Right forelimb (tissue), 1 donor: Measurements from ENCODE around the gene SERPINH1.
A peak's percentile ranks its signal among the peaks of the same experiment; 100 is the strongest.
"Not testable (repeated sequence)": the region's sequence is repeated elsewhere in the genome, so short reads cannot be mapped to it uniquely, and the experiment has no call there.

Experiments used
- DNase-seq: peaks from one replicate; pipeline ENCODE4 v3.0.0-alpha.2; 2018

The SERPINH1 gene

GRCh38 chr11:75578977-75579376 is 16.9 kb downstream of the SERPINH1 start:
- no peak for DNase-seq

GRCh38 chr11:75579841-75580240 is 17.8 kb downstream of the SERPINH1 start:
- DNase-seq, result no peak

GRCh38 chr11:75582506-75582894 is 20.4 kb downstream of the SERPINH1 start:
- DNase-seq, result no peak

- DNase-seq, result peak; percentile 94
These were observed 21.1 kb downstream of the SERPINH1 start for GRCh38 chr11:75582895-75583717.

GRCh38 chr11:75583718-75584658 is 21.9 kb downstream of the SERPINH1 start:
- peak; percentile 90 for DNase-seq

GRCh38 chr11:75584659-75585292 is 22.7 kb downstream of the SERPINH1 start:
- DNase-seq, result not testable (repeated sequence)

GRCh38 chr11:75585293-75585670 is 23.2 kb downstream of the SERPINH1 start:
- DNase-seq, result no peak

- DNase-seq, result no peak
These were observed 24.3 kb downstream of the SERPINH1 start for GRCh38 chr11:75586395-75586794.

GRCh38 chr11:75588051-75588481 is 26.0 kb downstream of the SERPINH1 start:
- DNase-seq, result no peak

- DNase-seq, result no peak
These were observed 27.0 kb downstream of the SERPINH1 start for GRCh38 chr11:75589051-75589450.

GRCh38 chr11:75589933-75590332 is 27.9 kb downstream of the SERPINH1 start:
- no peak for DNase-seq

GRCh38 chr11:75591371-75591770 is 29.3 kb downstream of the SERPINH1 start:
- no peak for DNase-seq

- DNase-seq, result no peak
These were observed 29.9 kb downstream of the SERPINH1 start for GRCh38 chr11:75591966-75592365.

GRCh38 chr11:75592715-75593114 is 30.7 kb downstream of the SERPINH1 start:
- DNase-seq, result no peak

GRCh38 chr11:75593286-75593915 is 31.3 kb downstream of the SERPINH1 start:
- DNase-seq, result no peak

GRCh38 chr11:75594211-75594610 is 32.2 kb downstream of the SERPINH1 start:
- no peak for DNase-seq

- DNase-seq, result no peak
These were observed 33.4 kb downstream of the SERPINH1 start for GRCh38 chr11:75595429-75595828.

- no peak for DNase-seq
These were observed 34.9 kb downstream of the SERPINH1 start for GRCh38 chr11:75596914-75597313.

GRCh38 chr11:75597636-75598035 is 35.6 kb downstream of the SERPINH1 start:
- no peak for DNase-seq

GRCh38 chr11:75598264-75598663 is 36.2 kb downstream of the SERPINH1 start:
- DNase-seq, result no peak

- DNase-seq, result no peak
These were observed 36.8 kb downstream of the SERPINH1 start for GRCh38 chr11:75598900-75599299.

GRCh38 chr11:75600356-75600755 is 38.3 kb downstream of the SERPINH1 start:
- DNase-seq, result no peak

- no peak for DNase-seq
These were observed 39.4 kb downstream of the SERPINH1 start for GRCh38 chr11:75601494-75601893.
